ENCODE data around the gene MYOCD. TPM values are rescaled to one million over a fixed set of nuclear protein-coding genes. Genes with fewer than 3 reads are reported as not detected.

MYOCD gene
- total RNA-seq, 1 donor from 2014 or later, result 2.2 TPM

DNA sequence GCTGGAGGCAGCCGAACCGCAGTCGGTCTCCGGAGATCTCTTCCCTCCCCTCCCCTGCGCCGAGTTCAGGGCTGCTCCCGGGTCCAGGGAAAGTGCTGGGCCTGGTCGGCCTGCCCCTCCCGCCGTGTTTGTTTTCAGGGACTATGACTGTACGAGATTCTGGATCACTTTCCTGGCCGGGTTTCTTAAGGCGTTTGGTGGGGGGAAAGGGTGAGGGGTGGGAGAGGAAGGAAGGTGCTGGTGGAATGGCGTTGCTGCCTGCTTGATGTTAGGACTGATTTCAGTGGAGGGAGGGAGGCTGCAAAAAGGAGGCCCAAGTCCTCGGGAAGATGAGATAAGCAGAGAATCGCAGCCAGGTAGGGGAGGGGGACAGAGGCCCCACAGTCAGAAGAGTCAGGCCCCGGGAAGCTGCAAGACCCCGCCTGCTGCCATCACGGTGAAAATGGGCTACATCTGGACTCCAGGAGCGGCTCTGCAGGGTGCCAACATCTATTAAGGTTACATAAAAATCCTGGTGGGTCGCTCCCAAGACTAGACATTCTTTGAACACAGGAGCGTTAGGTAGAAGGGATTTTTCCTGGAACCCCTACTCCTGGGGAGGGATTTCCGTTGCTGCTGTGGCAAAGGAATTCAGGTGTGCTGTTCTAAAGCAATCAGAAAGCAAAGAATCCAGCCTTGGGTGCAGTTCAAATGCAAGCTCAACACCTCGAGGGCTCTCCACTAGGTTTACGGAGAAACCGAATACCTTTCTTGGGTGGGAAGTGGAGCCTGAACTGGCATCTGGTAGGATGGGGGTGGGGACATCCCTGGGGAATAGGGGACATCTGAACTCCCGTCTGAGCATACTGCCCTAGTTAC is 124.8 kb downstream of the MYOCD start:
- peak overlapping the region; percentile 63 for H3K4me3 ChIP-seq (ENCODE audit: low read depth, low read length)
- DNase-seq (ENCODE audit: low read depth), result no peak
- TF ChIP-seq, protein P1, sequence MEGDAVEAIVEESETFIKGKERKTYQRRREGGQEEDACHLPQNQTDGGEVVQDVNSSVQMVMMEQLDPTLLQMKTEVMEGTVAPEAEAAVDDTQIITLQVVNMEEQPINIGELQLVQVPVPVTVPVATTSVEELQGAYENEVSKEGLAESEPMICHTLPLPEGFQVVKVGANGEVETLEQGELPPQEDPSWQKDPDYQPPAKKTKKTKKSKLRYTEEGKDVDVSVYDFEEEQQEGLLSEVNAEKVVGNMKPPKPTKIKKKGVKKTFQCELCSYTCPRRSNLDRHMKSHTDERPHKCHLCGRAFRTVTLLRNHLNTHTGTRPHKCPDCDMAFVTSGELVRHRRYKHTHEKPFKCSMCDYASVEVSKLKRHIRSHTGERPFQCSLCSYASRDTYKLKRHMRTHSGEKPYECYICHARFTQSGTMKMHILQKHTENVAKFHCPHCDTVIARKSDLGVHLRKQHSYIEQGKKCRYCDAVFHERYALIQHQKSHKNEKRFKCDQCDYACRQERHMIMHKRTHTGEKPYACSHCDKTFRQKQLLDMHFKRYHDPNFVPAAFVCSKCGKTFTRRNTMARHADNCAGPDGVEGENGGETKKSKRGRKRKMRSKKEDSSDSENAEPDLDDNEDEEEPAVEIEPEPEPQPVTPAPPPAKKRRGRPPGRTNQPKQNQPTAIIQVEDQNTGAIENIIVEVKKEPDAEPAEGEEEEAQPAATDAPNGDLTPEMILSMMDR (conservative IDR thresholded peaks at IDR 0.05; ENCODE audit: low read depth, low read length), result no peak

DNA sequence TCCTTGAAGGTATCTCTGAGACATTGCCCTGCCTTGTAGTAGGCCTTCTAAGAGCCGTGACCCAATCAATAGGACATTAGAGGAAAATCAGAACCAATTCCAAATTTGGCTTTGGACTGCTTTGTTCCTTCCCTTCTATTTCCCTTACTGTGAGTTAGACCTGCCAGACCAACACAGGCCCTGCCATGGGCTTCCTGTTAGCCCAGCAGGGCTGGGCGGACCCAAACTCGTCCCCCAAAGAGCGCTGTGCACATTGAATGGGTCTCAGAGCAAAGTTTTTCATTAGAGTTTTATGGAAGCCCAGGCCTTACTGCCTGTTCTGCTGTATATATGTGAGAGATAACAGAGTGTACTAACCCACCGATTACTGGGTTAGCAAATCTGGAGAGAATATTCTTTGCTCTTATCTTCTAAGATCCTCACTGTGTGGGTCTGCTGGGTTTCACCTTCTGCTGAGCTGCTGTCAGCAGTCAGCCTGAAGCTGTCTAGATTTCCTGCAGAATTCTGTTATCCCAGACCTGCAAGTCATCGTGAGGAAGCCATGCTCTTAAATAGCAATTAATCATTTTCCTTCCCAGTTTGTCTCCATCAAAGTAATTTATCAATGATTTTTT is 129.3 kb downstream of the MYOCD start:
- TF ChIP-seq, protein P1 (conservative IDR thresholded peaks at IDR 0.05; ENCODE audit: low read depth, low read length), result no peak
- no peak for DNase-seq (ENCODE audit: low read depth)
- H3K4me3 ChIP-seq (ENCODE audit: low read depth, low read length), result no peak overlapping the region

DNA sequence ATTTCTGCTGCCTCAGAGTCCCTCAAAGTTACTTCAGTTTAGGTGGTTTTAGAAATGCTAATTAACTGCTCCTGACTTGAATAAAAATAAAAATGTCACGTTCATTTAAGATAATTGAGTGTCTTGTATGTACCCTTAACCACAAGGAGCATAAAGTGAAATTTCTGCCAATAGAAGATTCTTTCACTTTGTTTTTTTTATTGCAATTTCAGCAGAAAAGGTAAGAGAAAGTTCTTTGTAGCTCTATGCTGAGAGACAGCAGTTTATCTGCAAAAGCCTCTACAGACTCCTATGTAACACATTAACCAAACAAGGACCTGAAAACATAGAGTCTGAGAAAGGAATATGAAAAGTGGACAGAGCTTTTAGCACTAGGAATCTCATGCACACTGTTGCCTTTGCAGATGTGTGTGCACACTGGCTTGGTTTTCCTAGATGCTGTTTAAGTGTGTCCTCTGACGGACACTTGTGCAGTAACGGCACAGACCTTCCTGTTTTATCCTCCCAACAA is 135.2 kb downstream of the MYOCD start:
- H3K4me3 ChIP-seq (ENCODE audit: low read depth, low read length), result no peak overlapping the region
- TF ChIP-seq, protein P1 (conservative IDR thresholded peaks at IDR 0.05; ENCODE audit: low read depth, low read length), result no peak
- DNase-seq (ENCODE audit: low read depth), result no peak

DNA sequence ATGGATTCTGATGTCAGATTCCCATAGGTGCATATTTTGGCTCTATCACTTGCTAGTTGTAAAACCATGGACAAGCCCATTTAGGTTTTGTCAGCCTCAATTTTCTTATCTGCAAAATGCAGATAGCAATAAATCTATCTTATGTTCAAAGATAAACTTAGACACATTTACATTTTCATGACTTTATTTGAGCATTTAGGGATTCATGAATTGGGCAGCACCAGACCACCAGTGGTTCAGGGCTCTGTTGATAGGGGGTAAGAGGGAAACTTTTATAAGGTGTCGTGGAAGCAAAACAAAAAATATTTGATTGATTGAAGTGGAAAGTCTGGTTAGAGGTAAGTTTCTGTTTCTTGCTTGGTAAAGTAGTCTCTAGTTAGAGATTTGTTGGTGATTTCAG is 140.9 kb downstream of the MYOCD start:
- TF ChIP-seq, protein P1 (conservative IDR thresholded peaks at IDR 0.05; ENCODE audit: low read depth, low read length), result no peak
- no peak overlapping the region for H3K4me3 ChIP-seq (ENCODE audit: low read depth, low read length)
- DNase-seq (ENCODE audit: low read depth), result no peak

DNA sequence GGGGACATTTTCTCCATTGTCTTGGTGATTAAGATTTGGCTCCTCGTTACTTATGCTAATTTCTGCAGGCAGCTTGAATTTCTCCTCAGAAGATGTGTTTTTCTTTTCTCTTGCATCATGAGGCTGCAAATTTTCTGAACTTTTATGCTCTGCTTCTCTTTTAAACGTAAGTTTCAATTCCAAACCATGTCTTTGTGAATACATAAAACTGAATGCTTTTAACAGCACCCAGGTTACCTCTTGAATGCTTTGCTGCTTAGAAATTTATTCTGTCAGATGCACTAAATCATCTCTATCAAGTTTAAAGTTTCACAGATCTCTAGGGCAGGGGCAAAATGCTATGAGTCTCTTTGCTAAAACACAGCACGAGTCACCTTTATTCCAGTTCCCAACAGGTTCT is 143.0 kb downstream of the MYOCD start:
- DNase-seq (ENCODE audit: low read depth), result no peak
- TF ChIP-seq, protein P1 (conservative IDR thresholded peaks at IDR 0.05; ENCODE audit: low read depth, low read length), result no peak
- H3K4me3 ChIP-seq (ENCODE audit: low read depth, low read length), result no peak overlapping the region

DNA sequence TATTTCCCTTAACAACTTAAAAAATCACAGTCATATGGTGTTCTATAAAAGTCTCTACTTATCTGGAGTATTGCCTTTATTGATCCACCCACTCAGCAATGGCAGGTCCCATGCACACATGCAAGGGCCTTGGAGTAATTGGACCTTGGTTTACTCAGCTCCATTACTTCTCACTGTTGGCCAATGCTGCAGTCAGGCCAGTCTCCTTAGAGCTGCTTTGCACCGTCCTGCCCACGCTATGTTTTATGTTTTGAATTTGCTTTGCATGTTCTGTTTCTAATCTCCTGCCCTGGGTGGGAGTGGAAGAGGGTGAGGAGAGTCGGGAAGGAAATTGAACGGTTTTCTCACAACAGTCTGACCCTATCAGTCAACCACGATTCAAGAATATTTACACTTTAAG is 147.2 kb downstream of the MYOCD start:
- no peak for DNase-seq (ENCODE audit: low read depth)
- TF ChIP-seq, protein P1 (conservative IDR thresholded peaks at IDR 0.05; ENCODE audit: low read depth, low read length), result no peak
- H3K4me3 ChIP-seq (ENCODE audit: low read depth, low read length), result no peak overlapping the region

Data from epithelial cell of proximal tubule (primary cell).